ENCODE results near the gene HTR1D.

GRCh38 chr1:23148084-23148483 is 69.2 kb downstream of the HTR1D start:
- TF ChIP-seq, protein P1, sequence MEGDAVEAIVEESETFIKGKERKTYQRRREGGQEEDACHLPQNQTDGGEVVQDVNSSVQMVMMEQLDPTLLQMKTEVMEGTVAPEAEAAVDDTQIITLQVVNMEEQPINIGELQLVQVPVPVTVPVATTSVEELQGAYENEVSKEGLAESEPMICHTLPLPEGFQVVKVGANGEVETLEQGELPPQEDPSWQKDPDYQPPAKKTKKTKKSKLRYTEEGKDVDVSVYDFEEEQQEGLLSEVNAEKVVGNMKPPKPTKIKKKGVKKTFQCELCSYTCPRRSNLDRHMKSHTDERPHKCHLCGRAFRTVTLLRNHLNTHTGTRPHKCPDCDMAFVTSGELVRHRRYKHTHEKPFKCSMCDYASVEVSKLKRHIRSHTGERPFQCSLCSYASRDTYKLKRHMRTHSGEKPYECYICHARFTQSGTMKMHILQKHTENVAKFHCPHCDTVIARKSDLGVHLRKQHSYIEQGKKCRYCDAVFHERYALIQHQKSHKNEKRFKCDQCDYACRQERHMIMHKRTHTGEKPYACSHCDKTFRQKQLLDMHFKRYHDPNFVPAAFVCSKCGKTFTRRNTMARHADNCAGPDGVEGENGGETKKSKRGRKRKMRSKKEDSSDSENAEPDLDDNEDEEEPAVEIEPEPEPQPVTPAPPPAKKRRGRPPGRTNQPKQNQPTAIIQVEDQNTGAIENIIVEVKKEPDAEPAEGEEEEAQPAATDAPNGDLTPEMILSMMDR (IDR thresholded peaks at IDR 0.05), result no peak
- TF ChIP-seq POLR2A (IDR thresholded peaks at IDR 0.05), result no peak

All from thyroid gland (tissue), 4 donors.